Measurements from ENCODE around the gene ALG14.

The ALG14 gene

GRCh38 chr1:94980582-94981574 lies 91.9 kb downstream of the ALG14 start:
- DNase-seq (ENCODE audit: low read depth) = no peak

GRCh38 chr1:94979656-94980581 lies 92.8 kb downstream of the ALG14 start:
- no peak for DNase-seq (ENCODE audit: low read depth)

- no peak for DNase-seq (ENCODE audit: low read depth)
These were observed 93.6 kb downstream of the ALG14 start for GRCh38 chr1:94979131-94979530.

- DNase-seq (ENCODE audit: low read depth) = no peak
These were observed 94.3 kb downstream of the ALG14 start for GRCh38 chr1:94978401-94978800.

- DNase-seq (ENCODE audit: low read depth) = no peak
These were observed 95.7 kb downstream of the ALG14 start for GRCh38 chr1:94976971-94977548.

DNA sequence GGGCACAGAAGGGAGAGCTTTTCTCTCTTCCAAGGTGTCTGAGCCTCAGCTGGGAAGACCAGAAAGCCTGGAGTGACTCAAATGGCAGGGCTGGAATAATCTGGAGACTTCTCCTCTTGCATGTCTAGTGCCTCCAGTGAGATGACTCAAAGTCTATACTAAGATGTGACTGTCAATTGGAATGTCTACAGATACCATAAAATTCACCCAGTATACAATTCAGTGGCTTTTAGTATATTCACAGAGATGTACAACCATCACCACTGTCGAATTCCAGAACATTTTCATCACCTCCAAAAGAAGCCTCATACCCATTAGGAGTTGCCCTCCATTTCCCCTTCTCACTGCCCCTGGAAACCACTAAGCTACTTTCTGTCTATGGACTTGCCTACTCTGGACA lies 97.9 kb downstream of the ALG14 start:
- no peak for DNase-seq (ENCODE audit: low read depth)

DNA sequence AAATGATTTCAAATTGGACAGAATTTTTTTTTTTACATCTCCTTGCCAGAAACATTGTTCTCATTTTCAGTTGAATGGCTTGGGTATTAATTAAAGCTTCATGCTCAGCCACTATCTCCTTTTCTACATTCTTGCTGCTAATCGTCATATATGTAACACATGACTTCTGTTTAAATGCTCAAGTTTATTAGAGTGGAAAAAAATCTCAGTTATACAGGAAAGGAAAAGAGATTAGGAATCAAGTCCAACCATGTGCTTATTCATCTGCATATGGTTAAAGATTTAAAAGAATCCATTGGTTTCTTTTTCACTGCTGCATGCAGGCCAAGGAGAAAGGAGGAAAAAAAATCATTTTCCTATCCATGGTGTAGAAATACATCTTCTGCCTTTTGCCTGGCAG lies 98.5 kb downstream of the ALG14 start:
- DNase-seq (ENCODE audit: low read depth) = no peak

DNA sequence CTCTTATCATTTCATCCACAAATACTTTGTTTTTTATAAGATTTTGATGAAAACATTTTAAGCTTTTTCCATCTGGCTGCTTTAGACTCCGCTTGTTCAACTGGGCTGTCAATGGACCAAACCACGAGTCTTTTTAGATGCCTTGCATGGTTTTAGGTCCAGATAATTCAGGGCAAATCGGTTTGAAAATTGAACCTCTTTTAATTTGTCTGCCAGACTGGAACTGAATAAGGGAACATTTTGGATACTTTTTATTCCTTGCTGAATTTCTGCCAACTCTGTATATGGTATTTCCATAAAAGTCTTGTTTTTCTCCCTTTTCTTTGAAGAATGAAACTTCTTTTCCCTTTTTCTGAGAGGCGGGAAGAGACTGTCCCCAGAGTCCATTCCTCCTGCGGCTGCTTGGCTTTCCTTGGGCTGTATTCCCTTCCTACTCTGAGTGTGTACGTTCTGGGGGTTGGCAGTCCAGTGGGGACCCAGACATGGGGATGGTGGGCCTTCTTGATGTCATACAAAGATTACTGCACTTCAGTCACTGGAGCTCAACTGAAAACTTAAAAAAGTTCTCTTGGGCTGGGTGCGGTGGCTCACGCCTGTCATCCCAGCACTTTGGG lies 99.3 kb downstream of the ALG14 start:
- no peak for DNase-seq (ENCODE audit: low read depth)

- no peak for DNase-seq (ENCODE audit: low read depth)
These were observed 101.2 kb downstream of the ALG14 start for GRCh38 chr1:94971491-94971924.

DNA sequence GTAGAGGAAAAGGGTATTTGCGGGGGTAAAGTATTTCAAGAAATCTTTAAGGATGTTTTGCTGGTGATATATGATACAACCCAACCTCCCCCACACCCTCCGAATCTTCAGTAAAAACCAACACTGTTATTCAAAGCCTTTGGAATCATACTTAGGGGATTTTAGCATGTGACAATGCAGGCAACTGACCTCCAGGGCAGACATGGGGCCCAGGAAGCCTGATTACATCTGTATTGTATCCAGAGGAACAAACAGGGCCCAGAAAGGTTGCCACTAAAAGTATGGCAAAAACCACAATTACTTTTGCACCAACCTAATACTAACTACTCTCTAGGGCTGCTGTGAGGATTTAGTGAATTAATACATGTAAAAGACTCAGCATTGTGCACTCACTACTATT lies 102.0 kb downstream of the ALG14 start:
- no peak for DNase-seq (ENCODE audit: low read depth)

- no peak for DNase-seq (ENCODE audit: low read depth)
These were observed 103.6 kb downstream of the ALG14 start for GRCh38 chr1:94969137-94969536.

GRCh38 chr1:94966033-94966432 lies 106.7 kb downstream of the ALG14 start:
- DNase-seq (ENCODE audit: low read depth) = no peak

GRCh38 chr1:94963864-94964263 lies 108.9 kb downstream of the ALG14 start:
- DNase-seq (ENCODE audit: low read depth) = no peak

GRCh38 chr1:94962409-94963265 lies 110.1 kb downstream of the ALG14 start:
- peak; percentile 14 for DNase-seq (ENCODE audit: low read depth)

DNA sequence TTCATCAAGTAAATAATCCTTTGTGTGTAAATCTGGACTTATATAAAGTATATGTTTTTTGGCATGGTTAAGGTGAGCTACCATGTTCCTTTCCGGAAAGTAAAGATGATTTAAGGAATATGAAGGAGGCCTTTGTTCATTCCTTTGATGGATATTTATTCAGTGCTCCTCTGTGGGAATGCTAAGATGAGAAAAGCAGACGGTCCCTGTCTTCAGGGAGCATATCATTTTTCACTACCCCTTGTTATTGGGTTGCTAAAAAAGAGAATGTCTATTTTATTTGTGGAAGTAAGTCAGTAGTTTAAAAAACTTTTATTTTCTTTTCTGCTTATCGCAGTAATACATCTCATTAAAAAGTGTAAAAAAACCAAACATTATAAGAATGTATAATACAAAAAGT lies 110.8 kb downstream of the ALG14 start:
- DNase-seq (ENCODE audit: low read depth) = no peak

GRCh38 chr1:94961582-94961981 lies 111.2 kb downstream of the ALG14 start:
- DNase-seq (ENCODE audit: low read depth) = no peak

DNA sequence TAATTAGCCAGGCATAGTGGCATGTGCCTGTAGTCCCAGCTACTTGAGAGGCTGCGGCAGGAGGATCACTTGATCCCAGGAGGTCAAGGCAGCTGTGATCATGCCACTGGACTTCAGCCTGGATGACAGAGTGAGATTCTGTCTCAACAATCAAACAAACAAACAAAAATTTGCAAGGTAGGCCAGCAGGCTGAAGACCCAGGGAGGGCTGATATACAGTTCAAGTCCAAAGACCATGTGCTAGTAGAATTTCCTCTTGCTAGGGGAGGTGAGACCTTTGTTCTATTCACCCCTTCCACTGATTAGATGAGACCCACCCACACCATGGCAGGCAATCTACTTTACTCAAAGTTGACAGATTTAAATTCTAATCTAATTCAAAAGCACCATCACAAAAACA lies 114.7 kb downstream of the ALG14 start:
- no peak for DNase-seq (ENCODE audit: low read depth)

DNA sequence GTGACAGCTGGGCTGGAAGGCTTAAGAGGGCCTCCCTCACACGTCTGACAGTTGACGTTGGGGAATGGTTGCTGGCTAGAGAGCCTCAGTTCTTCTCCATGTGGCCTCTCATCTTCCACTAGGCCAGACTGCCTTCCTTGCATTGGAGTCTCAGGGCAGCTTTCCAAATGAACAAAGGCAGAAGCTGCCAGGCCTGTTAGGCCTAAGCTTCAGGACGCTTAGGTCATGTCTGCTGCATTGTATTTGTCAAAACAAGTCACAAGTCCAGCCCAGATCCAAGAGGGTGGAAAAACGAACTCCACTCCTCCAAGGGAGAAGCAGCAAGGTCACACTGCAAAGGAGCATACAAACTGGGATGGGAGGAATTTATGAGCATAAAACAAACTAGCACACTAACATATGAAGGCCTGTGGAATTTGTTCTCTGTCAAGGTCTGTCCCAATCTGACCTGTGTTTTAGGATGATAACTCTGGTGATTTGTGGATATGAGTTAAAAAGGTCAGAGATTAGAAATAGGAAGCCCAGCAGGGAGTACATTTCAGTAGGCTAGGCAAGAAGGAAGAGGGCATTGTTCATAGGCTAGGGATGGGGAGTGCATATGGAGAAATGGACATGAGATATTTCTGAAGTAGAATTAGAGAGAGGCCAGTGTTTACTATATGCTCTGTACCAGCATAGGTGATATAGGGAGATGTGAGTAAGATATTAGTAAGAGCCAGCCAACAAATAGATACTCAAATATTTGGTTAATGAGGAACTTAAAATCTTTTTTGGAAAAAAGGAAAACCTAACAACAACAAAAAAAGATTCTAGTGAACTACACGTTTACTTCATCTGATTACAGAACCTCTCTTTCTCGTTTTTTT lies 116.8 kb downstream of the ALG14 start:
- no peak for DNase-seq (ENCODE audit: low read depth)

DNA sequence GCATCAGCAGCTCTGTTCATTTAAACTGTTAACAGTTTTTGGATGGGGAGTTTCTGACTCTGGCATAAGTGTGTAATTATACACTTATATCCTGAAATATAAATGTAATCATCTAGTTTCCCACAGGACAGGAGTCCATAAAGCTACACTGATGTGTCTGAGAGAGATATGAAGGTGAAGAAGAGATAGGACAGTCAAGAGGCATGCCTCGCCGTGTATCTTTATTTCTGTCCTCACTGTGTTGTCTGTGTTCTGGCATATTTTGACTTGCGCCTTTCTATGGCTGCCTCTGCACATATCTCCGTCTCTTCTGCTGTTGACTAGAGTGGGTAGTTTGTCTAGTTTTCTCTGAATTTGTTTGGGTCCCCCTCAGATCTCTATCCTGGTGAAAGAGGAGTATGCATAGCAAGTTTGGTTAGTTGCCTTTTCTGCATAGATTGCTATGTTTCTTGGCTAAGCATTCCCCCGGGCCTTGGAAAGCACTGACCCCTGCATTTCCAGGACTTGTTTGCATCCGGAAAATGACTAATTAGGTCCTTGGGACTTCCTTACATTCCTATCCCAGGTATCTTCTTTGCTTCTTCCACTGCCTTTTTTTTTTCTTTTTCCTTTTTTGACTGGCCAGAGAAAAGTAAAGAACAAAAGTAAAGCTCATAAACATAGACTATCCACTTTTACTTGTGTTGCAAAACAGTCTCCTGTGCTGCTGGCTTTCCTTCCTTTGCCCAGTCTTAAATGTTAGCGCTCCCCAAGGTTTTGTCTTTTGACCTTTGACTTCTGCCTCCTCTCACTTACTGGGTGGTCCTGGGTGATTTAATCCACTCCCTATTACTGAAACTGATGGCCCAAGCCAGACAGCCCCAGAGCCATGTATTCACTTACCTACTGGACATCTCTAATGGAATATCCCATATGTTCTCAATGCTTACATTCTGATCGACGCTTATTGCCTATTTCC lies 118.2 kb downstream of the ALG14 start:
- no peak for DNase-seq (ENCODE audit: low read depth)
